ENCODE data around the gene ACAP2.

The ACAP2 gene

GRCh38 chr3:195270079-195270816 lies 172.6 kb downstream of the ACAP2 start:
- DNase-seq (ENCODE audit: insufficient read length, low spot score) (no peak), FAIRE-seq (no peak)
- peak; percentile 21 for TF ChIP-seq CTCF (IDR thresholded peaks at IDR 0.05; ENCODE audit: insufficient read depth, missing control alignments)

- no peak for FAIRE-seq
- no peak for TF ChIP-seq CTCF (IDR thresholded peaks at IDR 0.05; ENCODE audit: insufficient read depth, missing control alignments)
- DNase-seq (ENCODE audit: insufficient read length, low spot score): no peak
These were observed 173.3 kb downstream of the ACAP2 start for GRCh38 chr3:195269375-195270078.

- FAIRE-seq (no peak), DNase-seq (ENCODE audit: insufficient read length, low spot score) (no peak)
- TF ChIP-seq CTCF (IDR thresholded peaks at IDR 0.05; ENCODE audit: insufficient read depth, missing control alignments): no peak
These were observed 174.1 kb downstream of the ACAP2 start for GRCh38 chr3:195268576-195269309.

GRCh38 chr3:195267096-195267495 lies 175.7 kb downstream of the ACAP2 start:
- no peak for FAIRE-seq
- TF ChIP-seq CTCF (IDR thresholded peaks at IDR 0.05; ENCODE audit: insufficient read depth, missing control alignments): no peak
- no peak for DNase-seq (ENCODE audit: insufficient read length, low spot score)

GRCh38 chr3:195266428-195266827 lies 176.4 kb downstream of the ACAP2 start:
- no peak for DNase-seq (ENCODE audit: insufficient read length, low spot score)
- TF ChIP-seq CTCF (IDR thresholded peaks at IDR 0.05; ENCODE audit: insufficient read depth, missing control alignments): no peak
- no peak for FAIRE-seq

- no peak for TF ChIP-seq CTCF (IDR thresholded peaks at IDR 0.05; ENCODE audit: insufficient read depth, missing control alignments)
- FAIRE-seq: no peak
- no peak for DNase-seq (ENCODE audit: insufficient read length, low spot score)
These were observed 177.3 kb downstream of the ACAP2 start for GRCh38 chr3:195265363-195265976.

Data from D721Med (cell line).